ENCODE results near the gene PTPRZ1. TPM values are rescaled to one million over a fixed set of nuclear protein-coding genes. Genes with fewer than 3 reads are reported as not detected.

The PTPRZ1 gene
- total and polyA plus RNA-seq, 2 of the 13 experiments (the other 11 are each of a cell fraction or from before 2014, with no cell fraction given), result not detected

GRCh38 chr7:121824276-121824675, 48.7 kb upstream of the PTPRZ1 start (continued):
- TF ChIP-seq ZNF644 (CRISPR knock-in tag; IDR thresholded peaks at IDR 0.05; ENCODE audit: low read depth), result peak; percentile 59; the same call in 1 of the 2 replicates
- no peak for TF ChIP-seq ZNF576 (CRISPR knock-in tag; IDR thresholded peaks at IDR 0.05)
- TF ChIP-seq FOXM1 (CRISPR knock-in tag; IDR thresholded peaks at IDR 0.05), result no peak
- no peak for TF ChIP-seq YY1 (IDR thresholded peaks at IDR 0.05; ENCODE audit: insufficient read depth, insufficient replicate concordance, low read depth, low read length)
- TF ChIP-seq RCOR2 (CRISPR knock-in tag; IDR thresholded peaks at IDR 0.05), result peak; percentile 35; the same call in 1 of the 2 replicates
- no peak for TF ChIP-seq SOX13 (IDR thresholded peaks at IDR 0.05)
- peak in 1 of 2 experiments; percentile 88; a peak in 2 of 4 replicates for TF ChIP-seq SOX13 (CRISPR knock-in tag; conservative IDR thresholded peaks at IDR 0.05 in 1 of 2, IDR thresholded peaks at IDR 0.05 in 1 of 2)
- no peak for TF ChIP-seq NFATC3 (CRISPR knock-in tag; IDR thresholded peaks at IDR 0.05)
- no peak for TF ChIP-seq ZBTB4 (CRISPR knock-in tag; IDR thresholded peaks at IDR 0.05; ENCODE audit: borderline replicate concordance)
- no peak for TF ChIP-seq SMAD1 (CRISPR knock-in tag; IDR thresholded peaks at IDR 0.05; ENCODE audit: borderline replicate concordance, low read depth)
- TF ChIP-seq POGZ (CRISPR knock-in tag; IDR thresholded peaks at IDR 0.05), result peak; percentile 87
- TF ChIP-seq FOXO4 (CRISPR knock-in tag; conservative IDR thresholded peaks at IDR 0.05), result no peak
- TF ChIP-seq MXI1 (IDR thresholded peaks at IDR 0.05; ENCODE audit: borderline replicate concordance, low read depth, low read length), result no peak
- no peak for TF ChIP-seq ZMAT5 (CRISPR knock-in tag; IDR thresholded peaks at IDR 0.05; ENCODE audit: borderline replicate concordance, low read depth)
- no peak for TF ChIP-seq SNAPC4 (CRISPR knock-in tag; IDR thresholded peaks at IDR 0.05)
- no peak for TF ChIP-seq ZBTB10 (CRISPR knock-in tag; IDR thresholded peaks at IDR 0.05; ENCODE audit: borderline replicate concordance)
